Loucy (cell line): ENCODE measurements around the gene NPR3.

Experiments
- CTCF ChIP-seq: fragments of 200-600 bp; sonication (generic); conservative IDR thresholded peaks from 2 replicates; pipeline ENCODE4 v1.5.1; 2014; ENCODE audit warnings: mild to moderate bottlenecking, antibody characterized with exemption, low read length
- EZH2phosphoT487 ChIP-seq: fragments of 200-600 bp; IDR thresholded peaks from 2 replicates; pipeline ENCODE4 v1.6.1; 2018; ENCODE audit warnings: antibody characterized with exemption, mild to moderate bottlenecking, moderate library complexity, borderline replicate concordance

- TF ChIP-seq CTCF (no peak), EZH2phosphoT487 (no peak)
Measured at GRCh38 chr5:32831624-32832023, 120.5 kb downstream of the NPR3 start.
